SK-N-MC (cell line): ENCODE measurements around the gene SPCS2.

Source experiments
- EZH2 ChIP-seq: fragments of 200-600 bp; sonication (generic); IDR thresholded peaks from one replicate; pipeline ENCODE4 v1.6.1; 2017; ENCODE audit warnings: antibody characterized with exemption
- FOXP2 ChIP-seq: optimal IDR thresholded peaks from 2 replicates; pipeline ENCODE3; 2011; ENCODE audit warnings: mild to moderate bottlenecking, moderate library complexity; ENCODE audit not compliant: insufficient read depth; ENCODE audit errors: extremely low read length, control extremely low read depth
- POLR2AphosphoS5 ChIP-seq: IDR thresholded peaks from 2 replicates; pipeline ENCODE4 v1.6.1; 2012; ENCODE audit warnings: mild to moderate bottlenecking, low read depth, low read length, borderline replicate concordance

DNA sequence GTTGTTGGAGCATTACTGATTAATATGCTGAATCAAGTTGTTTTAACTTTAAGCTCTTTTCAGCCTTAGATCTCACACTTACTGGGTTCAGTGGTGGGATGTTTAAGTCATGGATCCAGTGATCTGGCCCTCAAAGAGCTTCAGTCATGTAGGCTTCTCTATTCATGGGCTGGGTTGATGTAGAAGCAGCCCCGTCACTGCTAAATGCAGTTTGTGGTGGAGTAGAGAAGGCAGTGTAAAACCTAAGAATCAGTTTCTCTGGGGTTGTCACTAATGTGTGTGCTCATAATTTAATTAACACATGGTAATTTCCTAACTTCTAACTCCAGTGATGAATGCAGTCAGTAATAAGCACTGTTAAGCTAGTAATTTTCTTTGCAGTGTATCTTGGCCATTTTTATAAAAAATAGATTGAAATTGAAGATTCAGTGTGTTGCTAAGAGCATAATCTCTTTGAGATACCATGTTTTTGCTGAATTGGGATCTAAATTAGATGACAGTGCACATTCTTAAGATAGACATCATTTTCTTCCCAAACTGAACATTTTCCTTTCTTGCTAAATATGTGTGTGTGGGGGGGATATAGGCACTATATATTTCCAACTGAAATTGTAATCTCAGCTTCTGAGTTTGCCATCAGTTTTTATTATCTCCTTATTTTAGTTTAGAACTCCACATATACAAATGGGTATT lies 9.0 kb downstream of the SPCS2 start:
- no peak for TF ChIP-seq EZH2
- TF ChIP-seq POLR2AphosphoS5: no peak
- no peak for TF ChIP-seq FOXP2
